WTC11 (cell line): ENCODE results near the gene ZNF521.

ENCODE experiments used
- AFF4 ChIP-seq: sonication (generic); formaldehyde crosslinking; IDR thresholded peaks from 2 replicates; pipeline ENCODE4 v1.8.1; 2023; ENCODE audit warnings: mild to moderate bottlenecking, missing genetic modification reagents, borderline replicate concordance
- ATF2 ChIP-seq: sonication (generic); formaldehyde crosslinking; IDR thresholded peaks from 2 replicates; pipeline ENCODE4 v1.8.1; 2022; ENCODE audit warnings: low read depth, missing genetic modification reagents, borderline replicate concordance
- ATF6 ChIP-seq: sonication (generic); formaldehyde crosslinking; IDR thresholded peaks from 2 replicates; pipeline ENCODE4 v1.8.1; 2023; ENCODE audit warnings: mild to moderate bottlenecking, missing genetic modification reagents
- CTCF ChIP-seq: fragments of 200-600 bp; IDR thresholded peaks from 2 replicates; pipeline ENCODE4 v1.8.0; 2022; ENCODE audit warnings: antibody characterized with exemption
- IRF2 ChIP-seq: sonication (generic); formaldehyde crosslinking; IDR thresholded peaks from 2 replicates; pipeline ENCODE4 v1.8.0; 2022; ENCODE audit warnings: low read depth, missing genetic modification reagents, borderline replicate concordance
- MAX ChIP-seq: sonication (generic); formaldehyde crosslinking; IDR thresholded peaks from 2 replicates; pipeline ENCODE4 v1.8.0; 2022; ENCODE audit warnings: mild to moderate bottlenecking, missing genetic modification reagents
- RELA ChIP-seq: sonication (generic); formaldehyde crosslinking; IDR thresholded peaks from 2 replicates; pipeline ENCODE4 v1.8.1; 2022; ENCODE audit warnings: missing genetic modification reagents, mild to moderate bottlenecking, borderline replicate concordance
- TEAD4 ChIP-seq: sonication (generic); formaldehyde crosslinking; IDR thresholded peaks from 2 replicates; pipeline ENCODE4 v1.8.0; 2022; ENCODE audit warnings: mild to moderate bottlenecking, missing genetic modification reagents

- no peak for TF ChIP-seq CTCF
- TF ChIP-seq ATF6 (CRISPR knock-in tag) = no peak
- TF ChIP-seq RELA (CRISPR knock-in tag) = no peak
- no peak for TF ChIP-seq ATF2
- TF ChIP-seq AFF4 (CRISPR knock-in tag) = no peak
- TF ChIP-seq MAX = no peak
- no peak for TF ChIP-seq IRF2 (CRISPR knock-in tag)
- no peak for TF ChIP-seq TEAD4 (CRISPR knock-in tag)
Measured at GRCh38 chr18:25399554-25399953, 47.6 kb upstream of the ZNF521 start.
